Measurements from ENCODE around the gene CYTH1. TPM values are rescaled to one million over a fixed set of nuclear protein-coding genes. Genes with fewer than 3 reads are reported as not detected.

Gene CYTH1
- total RNA-seq, 1 experiment from 2014 or later, result 20.0 TPM

DNA sequence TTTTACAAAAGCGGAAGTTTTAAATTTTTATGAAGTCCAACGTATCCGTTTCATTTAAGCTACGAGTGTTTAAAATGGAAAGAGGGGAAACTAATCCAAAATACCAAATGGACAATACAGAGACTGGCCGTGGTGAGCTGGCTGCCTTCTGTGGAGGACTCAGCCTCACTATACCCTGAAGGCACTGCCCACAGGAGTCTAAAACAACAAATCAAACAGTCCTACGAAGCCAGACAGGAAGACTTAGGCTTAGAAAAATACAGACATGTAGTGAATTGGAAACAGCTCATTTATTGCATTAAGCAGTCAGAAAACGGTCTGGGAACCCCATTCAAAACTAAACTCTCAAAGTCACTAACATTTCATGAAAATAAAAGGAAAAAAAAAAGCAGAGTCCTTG is 75.1 kb downstream of the CYTH1 start:
- H3K36me3 Mint-ChIP-seq, result peaks cover 3% of the 10 kb centered on the region
- H3K27ac Mint-ChIP-seq, result no peak overlapping the region
- ATAC-seq (no peak), DNase-seq (ENCODE audit: low spot score) (no peak)
- no peaks in the 10 kb centered on the region for H3K27me3 Mint-ChIP-seq (ENCODE audit: low read depth)
- ChIA-PET POLR2A (interaction anchor here (0.7 to 0.8 kb wide), 2 partner anchors 75 to 220 kb away, joined by 3 to 5 read pairs; no protein-coding TSS in a partner anchor), CTCF (interaction anchor here (1.7 to 4.4 kb wide), 4 partner anchors 16 to 214 kb away, joined by 5 to 60 read pairs (median 26); no protein-coding TSS in a partner anchor)
- H3K4me1 Mint-ChIP-seq, result peaks cover 7% of the 10 kb centered on the region
- H3K4me3 Mint-ChIP-seq, result no peak overlapping the region
- H3K9me3 Mint-ChIP-seq, result no peaks in the 10 kb centered on the region
- TF ChIP-seq EMX1 (CRISPR knock-in tag; IDR thresholded peaks at IDR 0.05) (no peak), NFE2L1 (CRISPR knock-in tag; IDR thresholded peaks at IDR 0.05) (no peak), GRHL2 (CRISPR knock-in tag; IDR thresholded peaks at IDR 0.05; ENCODE audit: insufficient replicate concordance, severe bottlenecking) (no peak), ZNF138 (CRISPR knock-in tag; conservative IDR thresholded peaks at IDR 0.05) (no peak), HMGA2 (CRISPR knock-in tag; IDR thresholded peaks at IDR 0.05) (no peak), ZNF232 (CRISPR knock-in tag; IDR thresholded peaks at IDR 0.05) (no peak), NR1H2 (CRISPR knock-in tag; IDR thresholded peaks at IDR 0.05) (no peak), GTF2I (CRISPR knock-in tag; conservative IDR thresholded peaks at IDR 0.05) (no peak), RELA (CRISPR knock-in tag; IDR thresholded peaks at IDR 0.05; ENCODE audit: borderline replicate concordance) (no peak), ZNF416 (CRISPR knock-in tag; IDR thresholded peaks at IDR 0.05) (no peak), CREM (CRISPR knock-in tag; IDR thresholded peaks at IDR 0.05) (no peak)
- TF ChIP-seq, protein P1, sequence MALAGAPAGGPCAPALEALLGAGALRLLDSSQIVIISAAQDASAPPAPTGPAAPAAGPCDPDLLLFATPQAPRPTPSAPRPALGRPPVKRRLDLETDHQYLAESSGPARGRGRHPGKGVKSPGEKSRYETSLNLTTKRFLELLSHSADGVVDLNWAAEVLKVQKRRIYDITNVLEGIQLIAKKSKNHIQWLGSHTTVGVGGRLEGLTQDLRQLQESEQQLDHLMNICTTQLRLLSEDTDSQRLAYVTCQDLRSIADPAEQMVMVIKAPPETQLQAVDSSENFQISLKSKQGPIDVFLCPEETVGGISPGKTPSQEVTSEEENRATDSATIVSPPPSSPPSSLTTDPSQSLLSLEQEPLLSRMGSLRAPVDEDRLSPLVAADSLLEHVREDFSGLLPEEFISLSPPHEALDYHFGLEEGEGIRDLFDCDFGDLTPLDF (CRISPR knock-in tag; IDR thresholded peaks at IDR 0.05), result no peak
- TF ChIP-seq, protein P2, sequence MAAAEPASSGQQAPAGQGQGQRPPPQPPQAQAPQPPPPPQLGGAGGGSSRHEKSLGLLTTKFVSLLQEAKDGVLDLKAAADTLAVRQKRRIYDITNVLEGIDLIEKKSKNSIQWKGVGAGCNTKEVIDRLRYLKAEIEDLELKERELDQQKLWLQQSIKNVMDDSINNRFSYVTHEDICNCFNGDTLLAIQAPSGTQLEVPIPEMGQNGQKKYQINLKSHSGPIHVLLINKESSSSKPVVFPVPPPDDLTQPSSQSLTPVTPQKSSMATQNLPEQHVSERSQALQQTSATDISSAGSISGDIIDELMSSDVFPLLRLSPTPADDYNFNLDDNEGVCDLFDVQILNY (CRISPR knock-in tag; IDR thresholded peaks at IDR 0.05), result no peak
- TF ChIP-seq, protein P3, sequence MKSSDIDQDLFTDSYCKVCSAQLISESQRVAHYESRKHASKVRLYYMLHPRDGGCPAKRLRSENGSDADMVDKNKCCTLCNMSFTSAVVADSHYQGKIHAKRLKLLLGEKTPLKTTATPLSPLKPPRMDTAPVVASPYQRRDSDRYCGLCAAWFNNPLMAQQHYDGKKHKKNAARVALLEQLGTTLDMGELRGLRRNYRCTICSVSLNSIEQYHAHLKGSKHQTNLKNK (CRISPR knock-in tag; IDR thresholded peaks at IDR 0.05), result no peak
- TF ChIP-seq, protein P4, sequence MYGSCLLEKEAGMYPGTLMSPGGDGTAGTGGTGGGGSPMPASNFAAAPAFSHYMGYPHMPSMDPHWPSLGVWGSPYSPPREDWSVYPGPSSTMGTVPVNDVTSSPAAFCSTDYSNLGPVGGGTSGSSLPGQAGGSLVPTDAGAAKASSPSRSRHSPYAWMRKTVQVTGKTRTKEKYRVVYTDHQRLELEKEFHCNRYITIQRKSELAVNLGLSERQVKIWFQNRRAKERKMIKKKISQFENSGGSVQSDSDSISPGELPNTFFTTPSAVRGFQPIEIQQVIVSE (CRISPR knock-in tag; IDR thresholded peaks at IDR 0.05; ENCODE audit: borderline replicate concordance), result no peak

DNA sequence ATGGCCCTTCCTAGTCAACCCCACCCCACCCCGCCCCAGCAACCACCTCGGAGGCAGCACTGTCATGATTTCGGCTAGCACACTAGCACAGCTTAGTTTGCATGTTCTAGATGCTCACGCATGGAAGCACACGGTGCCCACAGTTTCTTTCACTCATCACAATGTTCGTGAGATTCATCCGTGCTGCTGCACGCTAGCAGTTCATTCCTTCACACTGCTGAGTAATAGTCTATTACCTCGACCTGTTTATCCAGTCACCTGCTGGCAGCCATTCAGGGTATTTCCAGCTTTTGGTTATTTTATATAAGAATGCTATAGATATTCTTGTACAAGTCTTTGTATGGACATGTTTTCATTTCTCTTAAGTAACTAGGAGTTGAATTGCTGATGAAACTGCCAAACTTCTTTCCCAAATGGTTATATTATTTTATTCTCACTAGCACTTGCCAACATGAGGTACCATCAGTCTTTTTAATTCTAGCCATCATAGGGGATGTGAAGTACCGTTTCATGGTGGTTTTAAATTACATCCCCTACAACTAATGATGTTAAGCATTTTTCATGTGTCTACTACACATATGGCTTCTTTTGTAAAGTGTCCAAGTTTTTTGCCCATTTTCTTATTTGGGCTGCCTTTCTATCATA is 75.7 kb downstream of the CYTH1 start:
- TF ChIP-seq JAZF1 (CRISPR knock-in tag; IDR thresholded peaks at IDR 0.05), result no peak
- TF ChIP-seq ESRRA (CRISPR knock-in tag; IDR thresholded peaks at IDR 0.05; ENCODE audit: borderline replicate concordance), result no peak
- no peak for TF ChIP-seq ZNF263 (CRISPR knock-in tag; IDR thresholded peaks at IDR 0.05; ENCODE audit: low read depth)
- TF ChIP-seq SOX15 (CRISPR knock-in tag; IDR thresholded peaks at IDR 0.05), result no peak
- no peak overlapping the region for H3K27ac Mint-ChIP-seq
- H3K4me3 Mint-ChIP-seq, result no peak overlapping the region
- peaks cover 13% of the 10 kb centered on the region for H3K4me1 Mint-ChIP-seq
- H3K27me3 Mint-ChIP-seq (ENCODE audit: low read depth), result no peaks in the 10 kb centered on the region
- ATAC-seq, result no peak
- DNase-seq (ENCODE audit: low spot score), result no peak
- CTCF ChIA-PET, result interaction anchor here (4.1 kb wide), 1 partner anchor 17 kb away, joined by 40 read pairs; no protein-coding TSS in a partner anchor
- POLR2A ChIA-PET, result no interaction called here
- H3K36me3 Mint-ChIP-seq, result peaks cover 6% of the 10 kb centered on the region
- H3K9me3 Mint-ChIP-seq, result no peaks in the 10 kb centered on the region

DNA sequence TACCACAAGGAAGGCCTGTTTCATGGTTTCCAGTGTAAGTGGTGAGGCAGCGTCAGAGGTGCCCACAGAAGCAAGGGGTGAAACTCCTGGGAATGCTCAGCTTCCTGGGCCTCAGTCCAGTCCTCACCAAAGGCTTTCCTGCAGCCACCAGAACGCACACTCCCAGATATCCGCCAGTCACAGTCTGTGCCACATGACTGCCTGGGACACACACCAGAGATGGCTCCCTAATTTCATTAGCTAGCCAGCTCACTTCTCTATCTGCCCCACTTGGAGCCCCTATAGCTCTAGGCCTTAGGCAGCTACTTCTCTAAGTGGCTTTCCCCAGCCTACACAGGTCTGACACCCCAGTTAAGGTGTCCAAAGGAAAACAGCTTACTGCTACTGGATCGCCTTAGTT is 77.0 kb downstream of the CYTH1 start:
- Mint-ChIP-seq H3K36me3 (peaks cover 7% of the 10 kb centered on the region), H3K4me3 (no peak overlapping the region), H3K9me3 (no peaks in the 10 kb centered on the region), H3K4me1 (peaks cover 14% of the 10 kb centered on the region), H3K27me3 (ENCODE audit: low read depth) (no peaks in the 10 kb centered on the region), H3K27ac (no peak overlapping the region)
- ATAC-seq (no peak), DNase-seq (ENCODE audit: low spot score) (no peak)
- CTCF ChIA-PET, result interaction anchor here (0.6 kb wide), 1 partner anchor 174 kb away, joined by 3 read pairs; no protein-coding TSS in a partner anchor
- no peak for TF ChIP-seq GTF2I (CRISPR knock-in tag; conservative IDR thresholded peaks at IDR 0.05)
- no peak for TF ChIP-seq TEAD4 (CRISPR knock-in tag; IDR thresholded peaks at IDR 0.05)
- TF ChIP-seq ZNF138 (CRISPR knock-in tag; conservative IDR thresholded peaks at IDR 0.05), result no peak
- no peak for TF ChIP-seq ZNF396 (CRISPR knock-in tag; IDR thresholded peaks at IDR 0.05; ENCODE audit: borderline replicate concordance)
- TF ChIP-seq, protein P5, sequence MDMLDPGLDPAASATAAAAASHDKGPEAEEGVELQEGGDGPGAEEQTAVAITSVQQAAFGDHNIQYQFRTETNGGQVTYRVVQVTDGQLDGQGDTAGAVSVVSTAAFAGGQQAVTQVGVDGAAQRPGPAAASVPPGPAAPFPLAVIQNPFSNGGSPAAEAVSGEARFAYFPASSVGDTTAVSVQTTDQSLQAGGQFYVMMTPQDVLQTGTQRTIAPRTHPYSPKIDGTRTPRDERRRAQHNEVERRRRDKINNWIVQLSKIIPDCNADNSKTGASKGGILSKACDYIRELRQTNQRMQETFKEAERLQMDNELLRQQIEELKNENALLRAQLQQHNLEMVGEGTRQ (CRISPR knock-in tag; IDR thresholded peaks at IDR 0.05), result no peak
- TF ChIP-seq, protein P6, sequence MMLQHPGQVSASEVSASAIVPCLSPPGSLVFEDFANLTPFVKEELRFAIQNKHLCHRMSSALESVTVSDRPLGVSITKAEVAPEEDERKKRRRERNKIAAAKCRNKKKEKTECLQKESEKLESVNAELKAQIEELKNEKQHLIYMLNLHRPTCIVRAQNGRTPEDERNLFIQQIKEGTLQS (CRISPR knock-in tag; conservative IDR thresholded peaks at IDR 0.05), result no peak
- no peak for TF ChIP-seq NFATC4 (CRISPR knock-in tag; IDR thresholded peaks at IDR 0.05)
- TF ChIP-seq ZNF416 (CRISPR knock-in tag; IDR thresholded peaks at IDR 0.05), result no peak
- no peak for TF ChIP-seq ELF4 (CRISPR knock-in tag; IDR thresholded peaks at IDR 0.05; ENCODE audit: low read depth)
- POLR2A ChIA-PET, result no interaction called here

Data from WTC11 (cell line).